NB4 (cell line): Measurements from ENCODE around the gene TMOD4.

Source experiments
- DNase-seq: peaks from one replicate; pipeline ENCODE4 v3.0.0; 2010; ENCODE audit warnings: low read depth
- H3K4me3 ChIP-seq: one replicate; pipeline ENCODE4 v1.5.1; 2011; ENCODE audit warnings: mild to moderate bottlenecking, low read depth, low read length, moderate library complexity
- MYC ChIP-seq: IDR thresholded peaks from 2 replicates; pipeline ENCODE4 v1.6.1; 2011; ENCODE audit warnings: low read depth, low read length
- POLR2A ChIP-seq: IDR thresholded peaks from 2 replicates; pipeline ENCODE4 v1.6.1; 2011; ENCODE audit warnings: mild to moderate bottlenecking; ENCODE audit not compliant: insufficient read length; ENCODE audit errors: extremely low read depth
- TF ChIP-seq, protein P1 (sequence below): IDR thresholded peaks from one replicate; pipeline ENCODE4 v1.5.1; 2012; ENCODE audit warnings: low read depth, low read length
- TF ChIP-seq, protein P2 (sequence below): IDR thresholded peaks from 2 replicates; pipeline ENCODE4 v1.6.1; 2011; ENCODE audit warnings: low read depth, low read length

Gene TMOD4

DNA sequence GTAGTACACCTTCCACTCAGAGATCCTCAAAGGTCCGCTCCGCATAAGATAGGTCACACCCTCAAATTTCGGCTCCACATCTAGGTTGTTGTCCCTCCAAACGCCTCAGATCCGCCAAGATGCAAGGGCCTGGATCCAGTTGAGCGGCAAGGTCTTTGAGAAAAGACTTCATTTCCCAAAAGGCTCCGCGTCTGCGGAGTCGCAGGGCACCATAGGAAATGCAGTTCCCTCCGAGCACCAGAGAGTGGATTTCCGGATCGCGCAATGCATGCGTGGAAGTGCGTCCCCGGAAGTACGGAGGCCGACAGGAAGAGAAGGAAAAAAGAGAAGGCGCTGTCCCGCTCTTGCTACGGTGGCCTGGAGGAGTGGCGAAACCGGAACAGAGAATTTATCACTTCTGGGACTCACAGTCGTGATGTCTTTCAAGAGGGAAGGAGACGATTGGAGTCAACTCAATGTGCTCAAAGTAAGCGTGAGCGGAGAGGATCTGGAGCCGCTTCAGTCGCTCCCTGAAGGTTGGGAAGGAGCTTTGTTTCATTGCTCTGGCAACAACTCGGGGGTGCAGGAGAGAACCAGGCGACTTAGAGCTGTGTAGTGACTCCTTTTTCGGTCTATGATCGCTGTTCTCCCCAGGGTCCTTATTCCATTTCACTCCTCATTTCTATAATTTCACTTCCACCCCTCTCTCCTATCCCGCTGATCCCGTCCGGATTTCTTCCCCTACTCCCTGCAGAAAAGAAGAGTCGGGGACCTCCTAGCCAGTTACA is 9.9 kb downstream of the TMOD4 start, which contains the start of the genes LYSMD1 and SCNM1:
Gene LYSMD1, minus strand, starts transcription at position 165 of the 767 bp plus-strand sequence. CDS start 644 bp downstream, outside the sequence.
Gene SCNM1, plus strand, starts transcription at position 407 of the 767 bp plus-strand sequence. Its CDS starts 9 bp downstream, at position 416.
- peak; percentile 99 for DNase-seq
- TF ChIP-seq MYC (no peak; the same call in none of the 2 replicates), POLR2A (peak; percentile 68)
- peak within 1 kb of the TSS; percentile 100 for H3K4me3 ChIP-seq

DNA sequence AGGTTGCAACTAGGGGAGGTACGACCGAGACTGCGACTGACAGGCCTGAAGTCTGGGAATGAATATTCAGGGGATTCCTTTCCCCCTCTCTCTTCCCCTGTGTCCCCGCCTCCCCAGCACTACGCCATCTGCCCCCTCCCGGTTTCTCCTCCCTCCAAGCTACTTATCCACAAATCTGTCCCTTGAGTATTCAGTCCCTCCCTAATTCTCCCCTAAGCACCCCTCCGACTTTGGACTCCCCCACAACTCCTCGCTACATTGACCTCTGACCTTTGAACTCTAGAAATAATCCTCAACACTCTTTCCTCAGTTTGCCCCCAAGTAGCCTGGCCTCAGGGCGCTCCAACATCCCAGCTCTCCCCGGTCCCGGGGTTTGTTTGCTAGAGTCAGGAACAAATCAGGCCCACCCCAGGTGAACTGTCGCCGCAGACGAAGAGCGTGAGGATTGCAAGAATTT is 10.5 kb downstream of the TMOD4 start:
- peak; percentile 58 for DNase-seq
- H3K4me3 ChIP-seq, result peak overlapping the region; percentile 100
- TF ChIP-seq MYC, result 0 out of 2 replicates have a peak, but pooled peaks have one; percentile 0
- TF ChIP-seq, protein P1, sequence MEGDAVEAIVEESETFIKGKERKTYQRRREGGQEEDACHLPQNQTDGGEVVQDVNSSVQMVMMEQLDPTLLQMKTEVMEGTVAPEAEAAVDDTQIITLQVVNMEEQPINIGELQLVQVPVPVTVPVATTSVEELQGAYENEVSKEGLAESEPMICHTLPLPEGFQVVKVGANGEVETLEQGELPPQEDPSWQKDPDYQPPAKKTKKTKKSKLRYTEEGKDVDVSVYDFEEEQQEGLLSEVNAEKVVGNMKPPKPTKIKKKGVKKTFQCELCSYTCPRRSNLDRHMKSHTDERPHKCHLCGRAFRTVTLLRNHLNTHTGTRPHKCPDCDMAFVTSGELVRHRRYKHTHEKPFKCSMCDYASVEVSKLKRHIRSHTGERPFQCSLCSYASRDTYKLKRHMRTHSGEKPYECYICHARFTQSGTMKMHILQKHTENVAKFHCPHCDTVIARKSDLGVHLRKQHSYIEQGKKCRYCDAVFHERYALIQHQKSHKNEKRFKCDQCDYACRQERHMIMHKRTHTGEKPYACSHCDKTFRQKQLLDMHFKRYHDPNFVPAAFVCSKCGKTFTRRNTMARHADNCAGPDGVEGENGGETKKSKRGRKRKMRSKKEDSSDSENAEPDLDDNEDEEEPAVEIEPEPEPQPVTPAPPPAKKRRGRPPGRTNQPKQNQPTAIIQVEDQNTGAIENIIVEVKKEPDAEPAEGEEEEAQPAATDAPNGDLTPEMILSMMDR, result no peak

DNA sequence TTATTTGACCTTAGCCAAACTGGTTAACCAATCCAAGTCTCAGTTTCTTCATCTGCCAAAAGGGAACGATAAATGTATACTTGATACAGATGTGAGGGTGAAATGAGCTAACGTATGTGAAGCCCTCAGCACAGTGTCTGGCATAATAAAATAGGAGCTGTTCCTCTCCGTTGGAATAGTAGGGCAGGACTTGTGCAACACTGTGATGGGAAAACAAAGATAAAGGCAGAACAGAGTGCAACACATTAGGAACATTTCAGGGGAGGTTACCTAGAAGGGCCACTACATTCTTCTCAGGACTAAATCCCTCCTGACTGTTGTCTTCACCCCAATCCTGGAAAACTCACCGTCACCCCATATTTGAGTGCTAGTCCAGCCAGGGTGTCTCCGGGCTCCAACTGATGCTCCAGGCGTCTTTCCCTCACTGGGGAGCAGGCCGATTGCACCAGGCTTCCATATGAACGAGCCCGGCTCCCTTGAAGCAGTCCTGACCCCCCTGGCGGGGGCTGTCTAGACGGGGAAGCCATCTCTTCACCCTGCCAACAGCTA is 11.0 kb downstream of the TMOD4 start:
- peak overlapping the region; percentile 100 for H3K4me3 ChIP-seq
- TF ChIP-seq MYC (no peak), POLR2A (no peak)
- TF ChIP-seq, protein P1, result no peak
- TF ChIP-seq, protein P2, sequence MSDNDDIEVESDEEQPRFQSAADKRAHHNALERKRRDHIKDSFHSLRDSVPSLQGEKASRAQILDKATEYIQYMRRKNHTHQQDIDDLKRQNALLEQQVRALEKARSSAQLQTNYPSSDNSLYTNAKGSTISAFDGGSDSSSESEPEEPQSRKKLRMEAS, result no peak
- DNase-seq, result no peak

DNA sequence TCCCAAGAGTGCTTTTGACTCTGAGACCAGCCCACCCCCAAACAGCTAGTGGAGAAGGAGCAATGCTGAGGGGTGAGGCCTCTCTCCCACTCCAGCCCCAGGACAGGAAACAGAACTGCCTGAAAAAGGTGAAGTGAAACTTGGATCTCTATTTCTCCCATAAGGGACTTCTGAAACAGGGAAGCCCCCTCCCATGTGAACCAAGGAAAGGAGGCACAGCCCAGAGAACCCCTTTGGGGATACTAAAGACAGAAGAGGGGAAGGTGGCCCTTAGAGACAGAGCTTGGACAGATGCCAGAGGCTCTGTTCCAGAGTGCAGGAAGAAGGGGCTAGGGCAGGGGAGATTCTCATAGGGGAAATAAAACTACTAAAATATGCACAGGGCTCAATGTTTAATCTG is 16.4 kb downstream of the TMOD4 start:
- H3K4me3 ChIP-seq, result peak overlapping the region; percentile 43
- DNase-seq, result peak; percentile 77

DNA sequence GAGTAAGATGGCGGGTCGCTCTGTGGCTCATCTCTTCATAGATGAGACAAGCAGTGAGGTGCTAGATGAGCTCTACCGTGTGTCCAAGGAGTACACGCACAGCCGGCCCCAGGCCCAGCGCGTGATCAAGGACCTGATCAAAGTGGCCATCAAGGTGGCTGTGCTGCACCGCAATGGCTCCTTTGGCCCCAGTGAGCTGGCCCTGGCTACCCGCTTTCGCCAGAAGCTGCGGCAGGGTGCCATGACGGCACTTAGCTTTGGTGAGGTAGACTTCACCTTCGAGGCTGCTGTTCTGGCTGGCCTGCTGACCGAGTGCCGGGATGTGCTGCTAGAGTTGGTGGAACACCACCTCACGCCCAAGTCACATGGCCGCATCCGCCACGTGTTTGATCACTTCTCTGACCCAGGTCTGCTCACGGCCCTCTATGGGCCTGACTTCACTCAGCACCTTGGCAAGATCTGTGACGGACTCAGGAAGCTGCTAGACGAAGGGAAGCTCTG is 17.0 kb downstream of the TMOD4 start:
- TF ChIP-seq, protein P1, result no peak
- TF ChIP-seq, protein P2, result no peak
- TF ChIP-seq MYC, result no peak
- TF ChIP-seq POLR2A, result no peak
- H3K4me3 ChIP-seq, result peak overlapping the region; percentile 43
- DNase-seq, result peak; percentile 66

More for the DNA sequence above, 16.4 kb downstream of the TMOD4 start:
- TF ChIP-seq, protein P2, result no peak
- TF ChIP-seq, protein P1, result no peak
- TF ChIP-seq POLR2A, result no peak
- TF ChIP-seq MYC, result no peak

DNA sequence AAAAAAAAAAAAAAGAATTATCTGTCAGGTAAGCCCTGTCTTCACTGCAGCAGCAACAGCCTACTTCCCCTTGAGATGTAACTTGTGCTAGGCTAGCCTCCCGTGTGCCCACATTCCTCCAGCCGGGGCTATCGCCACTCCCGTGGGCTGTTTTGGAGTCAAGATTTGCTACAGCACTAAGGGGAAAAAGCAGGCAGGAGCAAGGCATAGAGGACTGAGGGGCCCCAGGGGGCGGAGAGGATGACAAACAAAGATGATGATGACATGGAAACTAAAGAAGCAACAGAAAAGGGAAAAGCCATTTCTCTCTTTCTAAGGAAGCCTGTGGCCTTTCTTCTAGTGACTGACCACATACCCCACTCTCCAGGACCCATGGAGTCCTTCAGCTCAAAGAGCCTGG is 17.5 kb downstream of the TMOD4 start:
- peak overlapping the region; percentile 43 for H3K4me3 ChIP-seq
- peak; percentile 64 for DNase-seq

More for the DNA sequence above, 17.5 kb downstream of the TMOD4 start:
- TF ChIP-seq MYC (no peak), POLR2A (no peak)
- TF ChIP-seq, protein P1, result no peak
- TF ChIP-seq, protein P2, result no peak
